ENCODE data around the gene RAB11FIP3. TPM values are rescaled to one million over a fixed set of nuclear protein-coding genes. Genes with fewer than 3 reads are reported as not detected.
A peak's percentile ranks its signal among the peaks of the same experiment; 100 is the strongest.

RAB11FIP3 gene
- total and polyA plus RNA-seq, 8 donors: 28.1 to 64.0 (median 54.0) TPM

DNA sequence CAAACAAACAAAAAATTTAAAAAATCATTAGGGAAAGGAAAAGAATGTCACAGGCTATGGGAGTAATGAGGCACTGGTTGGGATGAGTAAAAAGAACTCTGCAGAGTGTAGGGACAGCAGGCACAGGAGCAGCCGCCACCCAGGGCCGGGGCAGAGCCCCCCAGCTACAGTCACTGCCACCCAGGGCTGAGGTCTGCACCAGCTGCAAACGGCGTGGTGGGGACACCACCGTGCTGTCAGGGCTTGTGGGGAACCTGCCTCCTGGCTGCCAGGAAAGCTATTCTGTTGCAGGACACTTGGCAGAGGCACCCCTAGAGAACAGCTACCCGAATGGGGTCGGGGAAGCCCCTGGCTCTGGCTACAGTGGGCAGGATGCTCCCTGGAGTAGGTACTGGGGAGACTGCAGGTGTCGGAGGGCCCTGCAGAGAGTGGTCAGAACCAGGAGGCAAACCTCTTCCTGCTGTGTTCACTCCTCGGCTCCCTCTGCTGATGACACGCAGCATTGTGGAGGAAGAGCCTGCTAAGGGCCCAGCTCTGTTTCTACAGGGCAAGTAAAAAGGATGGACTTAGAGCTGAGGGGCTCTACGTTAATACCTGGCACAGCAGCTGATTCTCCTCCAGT lies 69.8 kb downstream of the RAB11FIP3 start:
- no peaks in the 10 kb centered on the region for H3K4me1 ChIP-seq
- H3K4me3 ChIP-seq: no peak overlapping the region
- DNase-seq: peak in 2 of 4 donors; percentile 13 to 44
- peak; percentile 60 for ATAC-seq
- intact Hi-C loops (cut with DNase I): no loop called here
- TF ChIP-seq, protein P1, sequence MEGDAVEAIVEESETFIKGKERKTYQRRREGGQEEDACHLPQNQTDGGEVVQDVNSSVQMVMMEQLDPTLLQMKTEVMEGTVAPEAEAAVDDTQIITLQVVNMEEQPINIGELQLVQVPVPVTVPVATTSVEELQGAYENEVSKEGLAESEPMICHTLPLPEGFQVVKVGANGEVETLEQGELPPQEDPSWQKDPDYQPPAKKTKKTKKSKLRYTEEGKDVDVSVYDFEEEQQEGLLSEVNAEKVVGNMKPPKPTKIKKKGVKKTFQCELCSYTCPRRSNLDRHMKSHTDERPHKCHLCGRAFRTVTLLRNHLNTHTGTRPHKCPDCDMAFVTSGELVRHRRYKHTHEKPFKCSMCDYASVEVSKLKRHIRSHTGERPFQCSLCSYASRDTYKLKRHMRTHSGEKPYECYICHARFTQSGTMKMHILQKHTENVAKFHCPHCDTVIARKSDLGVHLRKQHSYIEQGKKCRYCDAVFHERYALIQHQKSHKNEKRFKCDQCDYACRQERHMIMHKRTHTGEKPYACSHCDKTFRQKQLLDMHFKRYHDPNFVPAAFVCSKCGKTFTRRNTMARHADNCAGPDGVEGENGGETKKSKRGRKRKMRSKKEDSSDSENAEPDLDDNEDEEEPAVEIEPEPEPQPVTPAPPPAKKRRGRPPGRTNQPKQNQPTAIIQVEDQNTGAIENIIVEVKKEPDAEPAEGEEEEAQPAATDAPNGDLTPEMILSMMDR (IDR thresholded peaks at IDR 0.05): peak in 1 of 2 donors; percentile 18
- no peaks in the 10 kb centered on the region for H3K27me3 ChIP-seq
- no peaks in the 10 kb centered on the region for H3K9me3 ChIP-seq
- peaks cover 0 to 35% of the 10 kb centered on the region in 2 donors for H3K36me3 ChIP-seq
- H3K27ac ChIP-seq: no peak overlapping the region

DNA sequence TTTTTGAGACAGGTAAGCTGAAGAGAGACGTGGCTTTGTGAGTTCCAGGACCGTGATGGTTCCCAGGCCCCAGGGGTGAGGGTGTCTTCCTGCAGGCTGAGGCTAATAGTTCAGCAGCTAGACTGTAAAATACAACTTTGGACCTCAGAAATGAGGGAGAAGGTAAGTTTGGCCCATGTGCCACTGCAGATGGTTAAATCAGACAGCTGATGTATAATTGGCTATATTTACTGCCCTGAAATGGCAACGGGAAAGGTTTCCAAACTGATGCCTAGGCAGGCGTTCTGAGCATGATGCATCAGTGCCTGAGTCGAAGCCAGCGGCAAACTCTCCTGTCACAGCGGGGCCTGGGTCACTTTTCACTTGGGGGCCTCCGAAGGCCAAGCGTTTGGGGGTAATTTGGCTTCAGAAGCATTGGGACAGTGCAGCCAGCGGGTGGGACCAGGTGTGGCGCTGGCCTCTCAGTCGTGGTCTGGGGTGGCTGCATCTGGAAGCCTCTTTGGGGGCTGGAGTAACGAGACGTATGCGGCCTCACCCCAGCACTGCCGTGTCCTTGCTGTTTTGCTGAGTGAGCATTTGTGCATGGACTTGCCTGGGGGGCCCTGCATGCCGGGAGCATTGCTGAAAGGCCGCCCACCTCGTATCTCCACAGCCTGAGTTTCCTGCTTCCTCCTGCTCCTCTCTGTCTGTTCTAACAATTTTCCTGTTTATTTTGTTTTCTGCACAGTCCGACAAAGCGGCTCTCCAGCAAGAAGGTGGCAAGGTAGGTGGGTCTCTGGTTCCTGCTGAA lies 70.8 kb downstream of the RAB11FIP3 start:
- H3K36me3 ChIP-seq: peaks cover 0 to 25% of the 10 kb centered on the region in 2 donors
- DNase-seq (peak in 1 of 4 donors; percentile 33), ATAC-seq (no peak)
- no peaks in the 10 kb centered on the region for H3K27me3 ChIP-seq
- no peak overlapping the region for H3K27ac ChIP-seq
- TF ChIP-seq, protein P1 (IDR thresholded peaks at IDR 0.05): no peak
- intact Hi-C loops (cut with DNase I): no loop called here
- no peaks in the 10 kb centered on the region for H3K9me3 ChIP-seq
- no peak overlapping the region for H3K4me3 ChIP-seq
- no peaks in the 10 kb centered on the region for H3K4me1 ChIP-seq

DNA sequence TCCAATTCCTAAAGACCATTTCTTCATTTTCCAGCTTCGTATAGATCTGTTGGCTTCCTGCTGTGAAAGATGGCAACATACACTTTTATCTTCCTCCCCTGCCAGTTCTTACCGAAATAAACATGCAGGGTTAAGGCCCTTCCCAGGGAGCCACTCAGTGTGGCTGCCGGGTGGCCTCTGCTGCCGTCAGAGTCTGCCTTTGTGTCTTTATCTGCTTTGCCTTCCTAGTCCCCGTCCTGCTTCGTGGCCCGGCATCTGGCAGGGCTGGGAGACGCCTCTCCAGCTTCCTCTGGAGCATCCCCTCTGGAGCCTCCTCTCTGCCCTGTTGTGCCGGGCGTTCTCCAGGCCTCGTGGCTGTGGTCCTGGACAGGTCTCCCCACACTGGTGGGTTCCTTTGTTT lies 71.8 kb downstream of the RAB11FIP3 start:
- TF ChIP-seq, protein P1 (IDR thresholded peaks at IDR 0.05): no peak
- peaks cover 0 to 17% of the 10 kb centered on the region in 2 donors for H3K36me3 ChIP-seq
- no peak for ATAC-seq
- H3K4me1 ChIP-seq: no peaks in the 10 kb centered on the region
- no peak overlapping the region for H3K4me3 ChIP-seq
- no peak overlapping the region for H3K27ac ChIP-seq
- peak in 1 of 4 donors; percentile 55 for DNase-seq
- no peaks in the 10 kb centered on the region for H3K9me3 ChIP-seq
- H3K27me3 ChIP-seq: no peaks in the 10 kb centered on the region
- intact Hi-C loops (cut with DNase I): no loop called here

DNA sequence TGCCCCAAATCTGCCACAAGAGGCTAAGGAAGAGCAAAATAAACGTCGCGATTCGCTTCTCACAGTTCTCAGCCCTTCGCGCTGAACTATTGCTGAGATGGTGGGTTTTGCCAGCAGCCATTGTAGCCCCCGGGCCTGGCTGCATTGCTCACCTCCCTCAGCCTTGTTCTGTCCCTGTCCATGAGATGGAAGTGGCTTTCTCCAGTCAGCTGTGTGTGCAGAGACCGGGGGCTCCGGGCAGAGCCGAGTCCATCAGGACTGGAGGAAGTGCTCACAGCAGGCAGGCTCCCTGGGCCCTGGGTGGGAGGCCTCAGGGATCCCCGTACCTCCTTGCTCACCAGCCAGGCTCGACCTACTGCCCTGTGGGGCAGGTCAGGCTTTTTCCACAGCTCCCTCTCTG lies 74.5 kb downstream of the RAB11FIP3 start:
- Histone ChIP-seq H3K4me3 (no peak overlapping the region), H3K4me1 (no peaks in the 10 kb centered on the region), H3K27ac (no peak overlapping the region), H3K36me3 (peaks cover 0 to 17% of the 10 kb centered on the region in 2 donors), H3K27me3 (no peaks in the 10 kb centered on the region), H3K9me3 (no peaks in the 10 kb centered on the region)
- TF ChIP-seq, protein P1 (IDR thresholded peaks at IDR 0.05): no peak
- DNase-seq: peak in 1 of 4 donors; percentile 55
- ATAC-seq: no peak
- intact Hi-C loops (cut with DNase I): no loop called here

DNA sequence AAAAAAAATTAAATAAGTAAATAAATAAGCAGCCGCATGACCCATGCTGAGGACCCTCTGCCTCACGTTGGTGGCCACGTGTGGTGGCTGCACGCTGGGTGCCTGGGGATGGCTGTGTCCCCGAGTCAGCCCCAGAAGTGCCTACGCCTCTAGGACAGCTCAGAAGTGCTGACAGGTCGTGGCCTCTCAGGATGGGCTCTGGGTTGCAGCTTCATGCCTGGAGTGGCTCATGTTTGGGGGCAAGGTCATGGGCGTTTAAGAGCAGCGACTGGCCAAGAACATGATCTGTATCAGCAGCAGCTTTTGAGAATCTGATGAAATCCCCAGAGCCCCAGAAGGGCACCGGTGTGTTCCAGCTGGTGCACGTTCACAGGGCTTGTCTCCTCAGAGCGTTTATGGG lies 75.3 kb downstream of the RAB11FIP3 start:
- TF ChIP-seq, protein P1 (IDR thresholded peaks at IDR 0.05): no peak
- ATAC-seq (no peak), DNase-seq (peak in 1 of 4 donors; percentile 55)
- Histone ChIP-seq H3K4me1 (no peaks in the 10 kb centered on the region), H3K27me3 (no peaks in the 10 kb centered on the region), H3K36me3 (peaks cover 0 to 22% of the 10 kb centered on the region in 2 donors), H3K9me3 (no peaks in the 10 kb centered on the region), H3K4me3 (no peak overlapping the region), H3K27ac (no peak overlapping the region)
- intact Hi-C loops (cut with DNase I): no loop called here
